SIG-M5 treated with dmso at 0.1 percent for 504 hours (cell line): Measurements from ENCODE around the gene COL6A1.
A peak's percentile ranks its signal among the peaks of the same experiment; 100 is the strongest.
"Not testable (repeated sequence)": the region's sequence is repeated elsewhere in the genome, so short reads cannot be mapped to it uniquely, and the experiment has no call there.

Experiments used
- DNase-seq: peaks from one replicate; lab custom pipeline; 2025; ENCODE audit not compliant: unreplicated experiment; lab: John Stamatoyannopoulos, UW

The COL6A1 gene

GRCh38 chr21:45966791-45967394 lies 14.7 kb upstream of the COL6A1 start:
- DNase-seq: no peak

GRCh38 chr21:45969921-45970673 lies 11.5 kb upstream of the COL6A1 start:
- no peak for DNase-seq

- DNase-seq: no peak
Observed at GRCh38 chr21:45970674-45971615, 10.6 kb upstream of the COL6A1 start.

- DNase-seq: no peak
Observed at GRCh38 chr21:45971616-45972352, 9.8 kb upstream of the COL6A1 start.

- DNase-seq: no peak
Observed at GRCh38 chr21:45972353-45972715, 9.2 kb upstream of the COL6A1 start.

GRCh38 chr21:45972716-45973474 lies 8.7 kb upstream of the COL6A1 start:
- DNase-seq: no peak

- peak; percentile 43 for DNase-seq
Observed at GRCh38 chr21:45973475-45974072, 8.0 kb upstream of the COL6A1 start.

- no peak for DNase-seq
Observed at GRCh38 chr21:45974073-45975019, 7.2 kb upstream of the COL6A1 start.

- no peak for DNase-seq
Observed at GRCh38 chr21:45975020-45975666, 6.4 kb upstream of the COL6A1 start.

GRCh38 chr21:45975667-45976409 lies 5.7 kb upstream of the COL6A1 start:
- DNase-seq: not testable (repeated sequence)

- no peak for DNase-seq
Observed at GRCh38 chr21:45976701-45977311, 4.8 kb upstream of the COL6A1 start.

GRCh38 chr21:45977396-45977795 lies 4.2 kb upstream of the COL6A1 start:
- DNase-seq: no peak

GRCh38 chr21:45979141-45979631 lies 2.4 kb upstream of the COL6A1 start:
- DNase-seq: no peak

- no peak for DNase-seq
Observed at GRCh38 chr21:45979651-45980050, 1.9 kb upstream of the COL6A1 start.

- DNase-seq: no peak
Observed at GRCh38 chr21:45980271-45980670, 1.3 kb upstream of the COL6A1 start.

- DNase-seq: no peak
Observed at GRCh38 chr21:45980697-45981096, 873 bp upstream of the COL6A1 start.
